OCI-LY7 (cell line): Measurements from ENCODE around the gene NRK.
"Not testable (repeated sequence)": the region's sequence is repeated elsewhere in the genome, so short reads cannot be mapped to it uniquely, and the experiment has no call there.

Experiments used
- EZH2phosphoT487 ChIP-seq: fragments of 200-600 bp; sonication (generic); IDR thresholded peaks from 2 replicates; pipeline ENCODE4 v1.6.1; 2018; ENCODE audit warnings: low read depth, borderline replicate concordance, mild to moderate bottlenecking, mixed run types, antibody characterized with exemption, low read length, moderate library complexity, mixed read lengths
- TF ChIP-seq, protein P1 (sequence below): fragments of 200-600 bp; sonication (generic); conservative IDR thresholded peaks from 2 replicates; pipeline ENCODE4 v1.5.1; 2014; ENCODE audit warnings: mild to moderate bottlenecking, antibody characterized with exemption, low read length, moderate library complexity, mixed read lengths

GRCh38 chrX:105796877-105797276 lies 25.5 kb upstream of the NRK start:
- TF ChIP-seq, protein P1, sequence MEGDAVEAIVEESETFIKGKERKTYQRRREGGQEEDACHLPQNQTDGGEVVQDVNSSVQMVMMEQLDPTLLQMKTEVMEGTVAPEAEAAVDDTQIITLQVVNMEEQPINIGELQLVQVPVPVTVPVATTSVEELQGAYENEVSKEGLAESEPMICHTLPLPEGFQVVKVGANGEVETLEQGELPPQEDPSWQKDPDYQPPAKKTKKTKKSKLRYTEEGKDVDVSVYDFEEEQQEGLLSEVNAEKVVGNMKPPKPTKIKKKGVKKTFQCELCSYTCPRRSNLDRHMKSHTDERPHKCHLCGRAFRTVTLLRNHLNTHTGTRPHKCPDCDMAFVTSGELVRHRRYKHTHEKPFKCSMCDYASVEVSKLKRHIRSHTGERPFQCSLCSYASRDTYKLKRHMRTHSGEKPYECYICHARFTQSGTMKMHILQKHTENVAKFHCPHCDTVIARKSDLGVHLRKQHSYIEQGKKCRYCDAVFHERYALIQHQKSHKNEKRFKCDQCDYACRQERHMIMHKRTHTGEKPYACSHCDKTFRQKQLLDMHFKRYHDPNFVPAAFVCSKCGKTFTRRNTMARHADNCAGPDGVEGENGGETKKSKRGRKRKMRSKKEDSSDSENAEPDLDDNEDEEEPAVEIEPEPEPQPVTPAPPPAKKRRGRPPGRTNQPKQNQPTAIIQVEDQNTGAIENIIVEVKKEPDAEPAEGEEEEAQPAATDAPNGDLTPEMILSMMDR: not testable (repeated sequence)
- TF ChIP-seq EZH2phosphoT487: not testable (repeated sequence)
